Naive thymus-derived CD8-positive, alpha-beta T cell (primary cell): Measurements from ENCODE around the gene PPP5C. TPM values are rescaled to one million over a fixed set of nuclear protein-coding genes. Genes with fewer than 3 reads are reported as not detected.
"Not testable (repeated sequence)": the region's sequence is repeated elsewhere in the genome, so short reads cannot be mapped to it uniquely, and the experiment has no call there.

Experiments
- ATAC-seq, 2 donors: fragments of 150-1000 bp; cut with Tn5 transposase in 1 of 2; sonication (Bioruptor Pico), chemical (Tn5 transposase) in 1 of 2; 1 replicate in 1 of 2; 2 replicates in 1 of 2; pipeline ENCODE4 v1.10.0; 2021; ENCODE audit warnings: mild to moderate bottlenecking in 2 of 2, moderate library complexity in 2 of 2
- POLR2A ChIA-PET: fragments of 350-600 bp; sonication (Branson Sonifier 250); formaldehyde crosslinking; loops from one replicate; lab custom pipeline; 2021; ENCODE audit warnings: antibody characterized with exemption; lab: Charles Lee
- DNase-seq, 10 donors: peaks; one replicate each; pipeline versions ENCODE4 v3.0.0 to v3.0.0-alpha.2; 2020 to 2022
- H3K27ac Mint-ChIP-seq, 10 donors: one replicate each; pipeline ENCODE4 v1.8.0; 2020 to 2022; ENCODE audit warnings: mild to moderate bottlenecking in 10 of 10, mixed read lengths in 10 of 10, moderate library complexity in 4 of 10, inconsistent platforms in 1 of 10
- H3K27me3 Mint-ChIP-seq, 5 donors: one replicate each; pipeline ENCODE4 v1.8.0; 2021 to 2022; ENCODE audit warnings: mixed read lengths in 5 of 5
- H3K36me3 Mint-ChIP-seq, 3 donors: one replicate each; pipeline ENCODE4 v1.8.0; 2020 to 2022; ENCODE audit warnings: mixed read lengths in 3 of 3, mild to moderate bottlenecking in 2 of 3, inconsistent platforms in 1 of 3
- H3K4me1 Mint-ChIP-seq, 4 donors: one replicate each; pipeline ENCODE4 v1.8.0; 2021 to 2022; ENCODE audit warnings: mixed read lengths in 4 of 4
- H3K4me3 Mint-ChIP-seq, 10 donors: one replicate each; pipeline ENCODE4 v1.8.0; 2020 to 2022; ENCODE audit warnings: mild to moderate bottlenecking in 10 of 10, mixed read lengths in 10 of 10, moderate library complexity in 6 of 10, inconsistent platforms in 1 of 10
- H3K9me3 Mint-ChIP-seq, 9 donors: one replicate each; pipeline ENCODE4 v1.8.0; 2020 to 2022; ENCODE audit warnings: mixed read lengths in 9 of 9, mild to moderate bottlenecking in 3 of 9, inconsistent platforms in 1 of 9, moderate library complexity in 1 of 9
- polyA plus RNA-seq, 3 donors: library from polyadenylated mRNA; unstranded; fragments of 300-500 nt; fragmentation: Illumina TruSeq; gene quantifications; one replicate each; pipeline ENCODE4 v1.2.3, GENCODE V29; 2021
- total RNA-seq, 8 experiments: library from RNA in 2 of 8; stranded (reverse) in 2 of 8; gene quantifications; one replicate each; pipeline ENCODE4 v1.2.3 and lab custom pipeline; 2021 to 2026

PPP5C gene
- total and polyA plus RNA-seq, 5 experiments from 2014 or later = 20.8 to 47.7 (median 35.7) TPM

GRCh38 chr19:46313540-46314469 is 33.1 kb upstream of the PPP5C start:
- ATAC-seq, POLR2A ChIA-PET, H3K9me3 Mint-ChIP-seq, DNase-seq, H3K27me3 Mint-ChIP-seq, H3K4me3 Mint-ChIP-seq, H3K27ac Mint-ChIP-seq, H3K4me1 Mint-ChIP-seq, H3K36me3 Mint-ChIP-seq: not testable (repeated sequence)

GRCh38 chr19:46317339-46317738 is 29.5 kb upstream of the PPP5C start:
- Mint-ChIP-seq H3K36me3 (no peaks in the 10 kb centered on the region), H3K27ac (peak overlapping the region in 1 of 10 donors; percentile 4), H3K4me1 (no peaks in the 10 kb centered on the region), H3K27me3 (no peaks in the 10 kb centered on the region), H3K9me3 (peaks cover 0 to 1% (median 0%) of the 10 kb centered on the region in 9 donors), H3K4me3 (no peak overlapping the region)
- ATAC-seq (no peak), DNase-seq (no peak)
- POLR2A ChIA-PET = no interaction called here

- H3K36me3 Mint-ChIP-seq = no peaks in the 10 kb centered on the region
- H3K4me3 Mint-ChIP-seq = no peak overlapping the region
- H3K27me3 Mint-ChIP-seq = no peaks in the 10 kb centered on the region
- DNase-seq (no peak), ATAC-seq (no peak)
- POLR2A ChIA-PET = no interaction called here
- peak overlapping the region in 1 of 10 donors; percentile 47 for H3K27ac Mint-ChIP-seq
- peaks cover 0 to 1% (median 0%) of the 10 kb centered on the region in 9 donors for H3K9me3 Mint-ChIP-seq
- H3K4me1 Mint-ChIP-seq = no peaks in the 10 kb centered on the region
Observed at GRCh38 chr19:46319613-46320012, 27.3 kb upstream of the PPP5C start.

- POLR2A ChIA-PET = no interaction called here
- DNase-seq (no peak), ATAC-seq (no peak)
- Mint-ChIP-seq H3K27me3 (no peaks in the 10 kb centered on the region), H3K36me3 (peaks cover 0 to 3% (median 0%) of the 10 kb centered on the region in 3 donors), H3K27ac (peak overlapping the region in 1 of 10 donors; percentile 49), H3K4me1 (no peaks in the 10 kb centered on the region), H3K4me3 (no peak overlapping the region), H3K9me3 (peaks cover 0 to 5% (median 2%) of the 10 kb centered on the region in 9 donors)
Observed at GRCh38 chr19:46320559-46320958, 26.3 kb upstream of the PPP5C start.

GRCh38 chr19:46321653-46322052 is 25.2 kb upstream of the PPP5C start:
- H3K4me1 Mint-ChIP-seq = no peaks in the 10 kb centered on the region
- H3K4me3 Mint-ChIP-seq = no peak overlapping the region
- POLR2A ChIA-PET = no interaction called here
- H3K27ac Mint-ChIP-seq = no peak overlapping the region
- H3K9me3 Mint-ChIP-seq = peaks cover 0 to 15% (median 11%) of the 10 kb centered on the region in 9 donors
- peaks cover 0 to 14% (median 7%) of the 10 kb centered on the region in 3 donors for H3K36me3 Mint-ChIP-seq
- no peak for ATAC-seq
- no peak for DNase-seq
- H3K27me3 Mint-ChIP-seq = peaks cover 0 to 2% (median 0%) of the 10 kb centered on the region in 5 donors

GRCh38 chr19:46323227-46323626 is 23.7 kb upstream of the PPP5C start:
- H3K4me3 Mint-ChIP-seq, H3K27me3 Mint-ChIP-seq, POLR2A ChIA-PET, H3K4me1 Mint-ChIP-seq, H3K27ac Mint-ChIP-seq, DNase-seq, ATAC-seq: not testable (repeated sequence)
- H3K36me3 Mint-ChIP-seq = peaks cover 0 to 21% (median 13%) of the 10 kb centered on the region in 3 donors
- peaks cover 0 to 28% (median 15%) of the 10 kb centered on the region in 9 donors for H3K9me3 Mint-ChIP-seq

- Mint-ChIP-seq H3K36me3 (peaks cover 0 to 25% (median 19%) of the 10 kb centered on the region in 3 donors), H3K4me1 (no peaks in the 10 kb centered on the region), H3K27me3 (peaks cover 0 to 2% (median under 1%) of the 10 kb centered on the region in 5 donors), H3K9me3 (peaks cover 0 to 35% (median 17%) of the 10 kb centered on the region in 9 donors), H3K27ac (peak overlapping the region in 1 of 10 donors; percentile 72), H3K4me3 (no peak overlapping the region)
- POLR2A ChIA-PET = no interaction called here
- DNase-seq (no peak), ATAC-seq (no peak)
Observed at GRCh38 chr19:46324277-46324676, 22.6 kb upstream of the PPP5C start.

GRCh38 chr19:46326608-46327007 is 20.3 kb upstream of the PPP5C start:
- Mint-ChIP-seq H3K4me3 (no peak overlapping the region), H3K9me3 (peaks cover 0 to 41% (median 34%) of the 10 kb centered on the region in 9 donors), H3K27me3 (peaks cover 2 to 8% (median 4%) of the 10 kb centered on the region in 5 donors), H3K36me3 (peaks cover 0 to 29% (median 21%) of the 10 kb centered on the region in 3 donors), H3K4me1 (no peaks in the 10 kb centered on the region), H3K27ac (no peak overlapping the region)
- POLR2A ChIA-PET = no interaction called here
- DNase-seq = no peak
- ATAC-seq = no peak

- no peak for DNase-seq
- no peaks in the 10 kb centered on the region for H3K4me1 Mint-ChIP-seq
- peaks cover 2 to 8% (median 4%) of the 10 kb centered on the region in 5 donors for H3K27me3 Mint-ChIP-seq
- no peak for ATAC-seq
- no peak overlapping the region for H3K4me3 Mint-ChIP-seq
- H3K36me3 Mint-ChIP-seq = peaks cover 0 to 29% (median 21%) of the 10 kb centered on the region in 3 donors
- no peak overlapping the region for H3K27ac Mint-ChIP-seq
- peaks cover 0 to 41% (median 34%) of the 10 kb centered on the region in 9 donors for H3K9me3 Mint-ChIP-seq
- POLR2A ChIA-PET = no interaction called here
Observed at GRCh38 chr19:46328079-46328478, 18.8 kb upstream of the PPP5C start.

- DNase-seq (no peak), ATAC-seq (no peak)
- POLR2A ChIA-PET = interaction anchor here (0.6 kb wide), 1 partner anchor 407 kb away, joined by 8 read pairs; no protein-coding TSS in a partner anchor
- no peak overlapping the region for H3K27ac Mint-ChIP-seq
- H3K4me3 Mint-ChIP-seq = no peak overlapping the region
- H3K27me3 Mint-ChIP-seq = peaks cover 2 to 8% (median 4%) of the 10 kb centered on the region in 5 donors
- no peaks in the 10 kb centered on the region for H3K4me1 Mint-ChIP-seq
- H3K9me3 Mint-ChIP-seq = peaks cover 0 to 38% (median 31%) of the 10 kb centered on the region in 9 donors
- H3K36me3 Mint-ChIP-seq = peaks cover 0 to 27% (median 21%) of the 10 kb centered on the region in 3 donors
Observed at GRCh38 chr19:46330319-46330918, 16.5 kb upstream of the PPP5C start.

- POLR2A ChIA-PET = no interaction called here
- H3K4me3 Mint-ChIP-seq = no peak overlapping the region
- peaks cover 0 to 3% (median 0%) of the 10 kb centered on the region in 5 donors for H3K27me3 Mint-ChIP-seq
- H3K4me1 Mint-ChIP-seq = peaks cover 0 to 4% (median 0%) of the 10 kb centered on the region in 4 donors
- ATAC-seq = no peak
- no peaks in the 10 kb centered on the region for H3K9me3 Mint-ChIP-seq
- DNase-seq = no peak
- no peaks in the 10 kb centered on the region for H3K36me3 Mint-ChIP-seq
- no peak overlapping the region for H3K27ac Mint-ChIP-seq
Observed at GRCh38 chr19:46337487-46337886, 9.4 kb upstream of the PPP5C start.

- H3K4me1 Mint-ChIP-seq = peaks cover 0 to 4% (median 0%) of the 10 kb centered on the region in 4 donors
- H3K4me3 Mint-ChIP-seq = no peak overlapping the region
- ATAC-seq = no peak
- no peaks in the 10 kb centered on the region for H3K36me3 Mint-ChIP-seq
- DNase-seq = no peak
- H3K27me3 Mint-ChIP-seq = peaks cover 0 to 3% (median 0%) of the 10 kb centered on the region in 5 donors
- POLR2A ChIA-PET = no interaction called here
- no peak overlapping the region for H3K27ac Mint-ChIP-seq
- no peaks in the 10 kb centered on the region for H3K9me3 Mint-ChIP-seq
Observed at GRCh38 chr19:46339446-46339845, 7.4 kb upstream of the PPP5C start.
